HG03108 (cell line): Measurements from ENCODE around the gene FBN3.
"Not testable (repeated sequence)": the region's sequence is repeated elsewhere in the genome, so short reads cannot be mapped to it uniquely, and the experiment has no call there.

Experiments used
- ATAC-seq: cut with Tn5 transposase; IDR thresholded peaks from one replicate; pipeline ENCODE4 v1.9.1; 2021; ENCODE audit warnings: moderate library complexity; ENCODE audit not compliant: unreplicated experiment

The FBN3 gene

GRCh38 chr19:8064911-8065874 lies 84.2 kb downstream of the FBN3 start:
- no peak for ATAC-seq

- no peak for ATAC-seq
Measured at GRCh38 chr19:8057545-8058270, 91.7 kb downstream of the FBN3 start.

GRCh38 chr19:8056533-8056932 lies 92.9 kb downstream of the FBN3 start:
- no peak for ATAC-seq

GRCh38 chr19:8054169-8054568 lies 95.2 kb downstream of the FBN3 start:
- ATAC-seq: no peak

GRCh38 chr19:8052464-8052859 lies 96.9 kb downstream of the FBN3 start, which contains the start of gene CCL25:
TSS of gene CCL25 (plus strand) at chr19:8052760. CDS start at chr19:8053050, 290 bp downstream.
- no peak for ATAC-seq

- ATAC-seq: peak; percentile 63
Measured at GRCh38 chr19:8050274-8051096, 98.9 kb downstream of the FBN3 start.

GRCh38 chr19:8046569-8047165 lies 102.7 kb downstream of the FBN3 start:
- ATAC-seq: no peak

- no peak for ATAC-seq
Measured at GRCh38 chr19:8045872-8046568, 103.4 kb downstream of the FBN3 start.

GRCh38 chr19:8044018-8044417 lies 105.4 kb downstream of the FBN3 start:
- ATAC-seq: no peak

GRCh38 chr19:8042900-8043299 lies 106.5 kb downstream of the FBN3 start:
- no peak for ATAC-seq

GRCh38 chr19:8041531-8041931 lies 107.9 kb downstream of the FBN3 start:
- no peak for ATAC-seq

GRCh38 chr19:8039231-8039630 lies 110.2 kb downstream of the FBN3 start:
- no peak for ATAC-seq

GRCh38 chr19:8038815-8039214 lies 110.6 kb downstream of the FBN3 start:
- no peak for ATAC-seq

GRCh38 chr19:8036434-8037099 lies 112.8 kb downstream of the FBN3 start:
- ATAC-seq: no peak

GRCh38 chr19:8034178-8034525 lies 115.2 kb downstream of the FBN3 start:
- ATAC-seq: no peak

- not testable (repeated sequence) for ATAC-seq
Measured at GRCh38 chr19:8033287-8034177, 115.9 kb downstream of the FBN3 start.

- no peak for ATAC-seq
Measured at GRCh38 chr19:8030960-8031359, 118.4 kb downstream of the FBN3 start.

GRCh38 chr19:8028951-8029491 lies 120.4 kb downstream of the FBN3 start:
- no peak for ATAC-seq
